SK-N-SH (cell line): Measurements from ENCODE around the gene RAC2. TPM values are rescaled to one million over a fixed set of nuclear protein-coding genes. Genes with fewer than 3 reads are reported as not detected.

Experiments used
- CTCF ChIA-PET: fragments of 300-600, 350-600 bp; formaldehyde crosslinking; extraction: SDS; loops from one replicate; lab custom pipeline; 2021; lab: Yijun Ruan, JAX
- POLR2A ChIA-PET: fragments of 350-600 bp; sonication (Branson Sonifier 250); formaldehyde crosslinking; extraction: SDS; loops from one replicate; lab custom pipeline; 2020; ENCODE audit warnings: antibody characterized with exemption, inconsistent platforms; lab: Yijun Ruan, JAX
- DNase-seq: peaks from one replicate; pipeline ENCODE4 v3.0.0; 2012
- H2AFZ ChIP-seq: fragments of 200-600 bp; sonication (generic); 2 replicates; pipeline ENCODE4 v1.8.1; 2016; ENCODE audit warnings: antibody characterized with exemption, mild to moderate bottlenecking, low read depth
- H3F3A ChIP-seq: fragments of 200-600 bp; sonication (generic); replicated peaks from 2 replicates; pipeline ENCODE3; 2016; ENCODE audit warnings: antibody characterized with exemption, mild to moderate bottlenecking; ENCODE audit not compliant: insufficient read depth
- H3K27ac ChIP-seq, 2 experiments: fragments of 200-500 bp in 1 of 2; fragments of 200-600 bp in 1 of 2; sonication (Bioruptor generic) in 1 of 2; sonication (generic), shearing (Covaris generic) in 1 of 2; 2 replicates each; pipeline versions ENCODE4 v1.5.1 to v1.6.1; 2014 to 2016; ENCODE audit warnings: low read depth in 2 of 2, inconsistent platforms in 1 of 2, low read length in 1 of 2, mild to moderate bottlenecking in 1 of 2, mixed read lengths in 1 of 2
- H3K27me3 ChIP-seq: fragments of 200-600 bp; sonication (generic), shearing (Covaris generic); 2 replicates; pipeline ENCODE4 v1.6.1; 2016; ENCODE audit warnings: mixed run types; ENCODE audit not compliant: insufficient read depth
- H3K36me3 ChIP-seq, 2 experiments: fragments of 200-500 bp in 1 of 2; fragments of 200-600 bp in 1 of 2; sonication (Bioruptor generic) in 1 of 2; sonication (generic) in 1 of 2; replicated peaks in 1 of 2; 2 replicates each; pipeline versions ENCODE3 to v1.5.1; 2014 to 2016; ENCODE audit warnings: low read length in 1 of 2, mild to moderate bottlenecking in 1 of 2; ENCODE audit not compliant: insufficient read depth in 2 of 2, control insufficient read depth in 1 of 2
- H3K4me1 ChIP-seq, 2 experiments: fragments of 200-500 bp in 1 of 2; fragments of 200-600 bp in 1 of 2; sonication (Bioruptor generic) in 1 of 2; sonication (generic), shearing (Covaris generic) in 1 of 2; 2 replicates each; pipeline versions ENCODE4 v1.5.1 to v1.6.1; 2014 to 2016; ENCODE audit warnings: low read depth in 1 of 2, low read length in 1 of 2, mixed run types in 1 of 2; ENCODE audit not compliant: insufficient read depth in 2 of 2, control insufficient read depth in 1 of 2
- H3K4me2 ChIP-seq: fragments of 200-600 bp; sonication (generic), shearing (Covaris generic); 2 replicates; pipeline ENCODE4 v1.6.1; 2017; ENCODE audit warnings: mixed run types
- H3K4me3 ChIP-seq, 2 experiments: fragments of 200-500 bp in 1 of 2; fragments of 200-600 bp in 1 of 2; sonication (Bioruptor generic) in 1 of 2; sonication (generic), shearing (Covaris generic) in 1 of 2; 2 replicates each; pipeline versions ENCODE4 v1.5.1 to v1.8.1; 2014 to 2016; ENCODE audit warnings: low read depth in 2 of 2, inconsistent platforms in 1 of 2, low read length in 1 of 2, mild to moderate bottlenecking in 1 of 2, mixed read lengths in 1 of 2, moderate library complexity in 1 of 2
- H3K79me2 ChIP-seq: fragments of 200-600 bp; sonication (generic); 2 replicates; pipeline ENCODE4 v1.8.1; 2017; ENCODE audit warnings: mild to moderate bottlenecking; ENCODE audit not compliant: insufficient read depth
- H3K9ac ChIP-seq: fragments of 200-600 bp; sonication (generic); 2 replicates; pipeline ENCODE4 v1.6.1; 2017; ENCODE audit warnings: mixed run types
- H3K9me2 ChIP-seq: fragments of 200-600 bp; sonication (generic); 2 replicates; pipeline ENCODE4 v1.6.1; 2017; ENCODE audit warnings: mixed run types
- H3K9me3 ChIP-seq: fragments of 200-600 bp; sonication (generic); 2 replicates; pipeline ENCODE4 v1.6.1; 2017; ENCODE audit warnings: mixed run types, mild to moderate bottlenecking, moderate library complexity
- H4K20me1 ChIP-seq: fragments of 200-600 bp; sonication (generic); 2 replicates; pipeline ENCODE4 v1.6.1; 2017; ENCODE audit warnings: mild to moderate bottlenecking, mixed run types; ENCODE audit not compliant: insufficient read depth
- ELF1 ChIP-seq: IDR thresholded peaks from 2 replicates; pipeline ENCODE4 v1.4.0; 2012
- EZH2phosphoT487 ChIP-seq: fragments of 200-600 bp; sonication (generic); IDR thresholded peaks from 2 replicates; pipeline ENCODE4 v1.6.1; 2017; ENCODE audit warnings: low read depth, mixed run types, mild to moderate bottlenecking, antibody characterized with exemption, moderate library complexity, borderline replicate concordance
- FOXM1 ChIP-seq: IDR thresholded peaks from 2 replicates; pipeline ENCODE4 v1.4.0; 2012; ENCODE audit warnings: low read depth, mild to moderate bottlenecking
- GATA2 ChIP-seq: sonication (generic); formaldehyde crosslinking; IDR thresholded peaks from 2 replicates; pipeline ENCODE4 v1.5.0; 2020; ENCODE audit warnings: mild to moderate bottlenecking, missing genetic modification reagents
- JUND ChIP-seq: IDR thresholded peaks from 2 replicates; pipeline ENCODE4 v1.4.0; 2012
- MEF2A ChIP-seq: IDR thresholded peaks from 2 replicates; pipeline ENCODE4 v1.4.0; 2012; ENCODE audit warnings: low read depth, borderline replicate concordance
- NFIC ChIP-seq: IDR thresholded peaks from 2 replicates; pipeline ENCODE4 v1.4.0; 2012; ENCODE audit warnings: borderline replicate concordance
- NRF1 ChIP-seq: IDR thresholded peaks from 2 replicates; pipeline ENCODE4 v1.6.1; 2012; ENCODE audit warnings: low read depth, mild to moderate bottlenecking, low read length
- POLR2AphosphoS5 ChIP-seq: IDR thresholded peaks from 2 replicates; pipeline ENCODE4 v1.6.1; 2012; ENCODE audit warnings: low read depth, low read length
- RAD21 ChIP-seq: IDR thresholded peaks from 2 replicates; pipeline ENCODE4 v1.6.1; 2012; ENCODE audit warnings: mild to moderate bottlenecking, low read length
- RCOR1 ChIP-seq: fragments of 150-350 bp; IDR thresholded peaks from 2 replicates; pipeline ENCODE4 v1.6.1; 2017; ENCODE audit warnings: antibody characterized with exemption, low read length
- TCF12 ChIP-seq: IDR thresholded peaks from 2 replicates; pipeline ENCODE4 v1.4.0; 2012
- TEAD4 ChIP-seq: IDR thresholded peaks from 2 replicates; pipeline ENCODE4 v1.4.0; 2012; ENCODE audit warnings: mild to moderate bottlenecking, borderline replicate concordance; ENCODE audit not compliant: insufficient read depth
- ZBTB33 ChIP-seq: IDR thresholded peaks from 2 replicates; pipeline ENCODE4 v1.4.0; 2012; ENCODE audit warnings: low read depth, borderline replicate concordance
- WGBS: methylation state at CpG from one replicate; pipeline ENCODE4 v1.1.6; 2017; ENCODE audit warnings: low lambda C conversion rate; 5-methylcytosine and 5-hydroxymethylcytosine counted together
- polyA plus RNA-seq, 3 experiments: library from polyadenylated mRNA; depleted of rRNA; stranded (reverse); fragments of >200 nt; gene quantifications; 2 replicates each; pipeline ENCODE4 v1.2.3, GENCODE V29; 2012
- TF ChIP-seq, protein P1 (sequence below): IDR thresholded peaks from 2 replicates; pipeline ENCODE4 v1.4.0; 2012; ENCODE audit warnings: low read depth
- TF ChIP-seq, protein P2 (sequence below): fragments of 200-600 bp; sonication (generic); IDR thresholded peaks from 2 replicates; pipeline ENCODE4 v1.6.1; 2017; ENCODE audit warnings: antibody characterized with exemption, mild to moderate bottlenecking, moderate library complexity

Gene RAC2
- polyA plus RNA-seq, 1 of the 3 experiments (the other 2 are of a cell fraction): 29.9 TPM

DNA sequence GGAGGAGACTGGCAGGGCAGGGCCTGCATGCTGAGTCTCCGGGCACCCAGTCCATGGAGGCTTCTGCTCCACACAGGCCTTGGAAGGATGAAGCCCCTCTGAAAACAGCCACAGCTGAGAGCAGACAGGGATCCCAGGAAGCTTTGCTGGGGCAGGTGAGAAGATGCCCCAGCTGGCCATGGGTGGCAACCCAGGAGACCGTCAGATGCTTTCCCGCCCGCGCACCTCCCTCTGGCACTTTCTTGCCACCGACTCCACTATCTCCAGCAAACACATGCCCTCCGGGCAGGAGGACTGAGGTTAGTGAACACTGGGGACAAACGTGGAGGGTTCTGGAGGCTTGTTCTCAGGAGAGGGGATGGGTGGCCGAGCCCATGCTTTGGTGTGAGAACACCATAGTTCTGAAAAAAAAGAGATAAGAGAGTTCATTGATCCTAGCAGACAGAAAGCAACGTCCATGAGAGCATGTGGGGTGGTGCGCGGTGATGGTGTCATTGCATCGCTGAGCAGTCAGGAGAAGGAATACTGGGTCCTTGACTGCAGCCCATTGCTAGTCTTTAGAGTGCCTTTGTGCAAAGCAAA lies 58.3 kb downstream of the RAC2 start:
- POLR2A ChIA-PET: no interaction called here
- Histone ChIP-seq H3K4me3 (no peak overlapping the region), H2AFZ (no peak overlapping the region), H3F3A (peaks cover 39% of the 10 kb centered on the region), H3K9me2 (no peaks in the 10 kb centered on the region), H3K79me2 (peaks cover 11% of the 10 kb centered on the region), H3K27ac (no peak overlapping the region), H3K4me2 (no peak overlapping the region), H3K4me1 (peaks cover 33 to 38% of the 10 kb centered on the region in 2 experiments), H3K27me3 (no peaks in the 10 kb centered on the region), H3K9me3 (no peaks in the 10 kb centered on the region), H3K9ac (no peak overlapping the region), H3K36me3 (peaks cover 0 to 27% of the 10 kb centered on the region in 2 experiments), H4K20me1 (no peaks in the 10 kb centered on the region)
- no peak for DNase-seq
- CTCF ChIA-PET: interaction anchor here (19.4 kb wide), 1 partner anchor 14 kb away, joined by 190 read pairs; no protein-coding TSS in a partner anchor
- WGBS: 95% methylated on average over 12 of the region's 13 CpGs
- TF ChIP-seq POLR2AphosphoS5 (no peak), JUND (no peak), RAD21 (no peak), TEAD4 (no peak)
- TF ChIP-seq, protein P1, sequence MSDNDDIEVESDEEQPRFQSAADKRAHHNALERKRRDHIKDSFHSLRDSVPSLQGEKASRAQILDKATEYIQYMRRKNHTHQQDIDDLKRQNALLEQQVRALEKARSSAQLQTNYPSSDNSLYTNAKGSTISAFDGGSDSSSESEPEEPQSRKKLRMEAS: no peak

GRCh38 chr22:37184816-37185541 lies 59.1 kb downstream of the RAC2 start:
- 92% methylated on average over 18 of the region's 18 CpGs for WGBS
- POLR2A ChIA-PET: no interaction called here

More at GRCh38 chr22:37184816-37185541, 59.1 kb downstream of the RAC2 start:
- peaks cover 35% of the 10 kb centered on the region for H3F3A ChIP-seq
- H3K4me1 ChIP-seq: peaks cover 30 to 41% of the 10 kb centered on the region in 2 experiments
- H3K9me3 ChIP-seq: no peaks in the 10 kb centered on the region
- no peak overlapping the region for H2AFZ ChIP-seq
- TF ChIP-seq JUND: no peak
- no peak for TF ChIP-seq TCF12
- no peak for TF ChIP-seq NRF1
- TF ChIP-seq ELF1: no peak
- TF ChIP-seq, protein P2, sequence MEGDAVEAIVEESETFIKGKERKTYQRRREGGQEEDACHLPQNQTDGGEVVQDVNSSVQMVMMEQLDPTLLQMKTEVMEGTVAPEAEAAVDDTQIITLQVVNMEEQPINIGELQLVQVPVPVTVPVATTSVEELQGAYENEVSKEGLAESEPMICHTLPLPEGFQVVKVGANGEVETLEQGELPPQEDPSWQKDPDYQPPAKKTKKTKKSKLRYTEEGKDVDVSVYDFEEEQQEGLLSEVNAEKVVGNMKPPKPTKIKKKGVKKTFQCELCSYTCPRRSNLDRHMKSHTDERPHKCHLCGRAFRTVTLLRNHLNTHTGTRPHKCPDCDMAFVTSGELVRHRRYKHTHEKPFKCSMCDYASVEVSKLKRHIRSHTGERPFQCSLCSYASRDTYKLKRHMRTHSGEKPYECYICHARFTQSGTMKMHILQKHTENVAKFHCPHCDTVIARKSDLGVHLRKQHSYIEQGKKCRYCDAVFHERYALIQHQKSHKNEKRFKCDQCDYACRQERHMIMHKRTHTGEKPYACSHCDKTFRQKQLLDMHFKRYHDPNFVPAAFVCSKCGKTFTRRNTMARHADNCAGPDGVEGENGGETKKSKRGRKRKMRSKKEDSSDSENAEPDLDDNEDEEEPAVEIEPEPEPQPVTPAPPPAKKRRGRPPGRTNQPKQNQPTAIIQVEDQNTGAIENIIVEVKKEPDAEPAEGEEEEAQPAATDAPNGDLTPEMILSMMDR: no peak
- no peak for TF ChIP-seq EZH2phosphoT487
- TF ChIP-seq FOXM1: no peak
- no peak for TF ChIP-seq MEF2A
- TF ChIP-seq GATA2 (CRISPR knock-in tag): no peak
- TF ChIP-seq NFIC: no peak
- TF ChIP-seq RCOR1: no peak
- TF ChIP-seq ZBTB33: no peak
- no peak overlapping the region for H3K4me2 ChIP-seq
- no peak overlapping the region for H3K27ac ChIP-seq
- CTCF ChIA-PET: interaction anchor here (19.4 kb wide), 1 partner anchor 14 kb away, joined by 190 read pairs; no protein-coding TSS in a partner anchor
- H3K27me3 ChIP-seq: no peaks in the 10 kb centered on the region
- H3K79me2 ChIP-seq: peaks cover 11% of the 10 kb centered on the region
- no peaks in the 10 kb centered on the region for H3K9me2 ChIP-seq
- H3K4me3 ChIP-seq: no peak overlapping the region
- H3K36me3 ChIP-seq: peaks cover 0 to 29% of the 10 kb centered on the region in 2 experiments
- DNase-seq: no peak
- H4K20me1 ChIP-seq: no peaks in the 10 kb centered on the region
- no peak overlapping the region for H3K9ac ChIP-seq
